ENCODE results near the gene TPM2. TPM values are rescaled to one million over a fixed set of nuclear protein-coding genes. Genes with fewer than 3 reads are reported as not detected.

TPM2 gene
- total and polyA plus RNA-seq, 9 of the 15 experiments (the other 6 are each of a cell fraction or from before 2014, with no cell fraction given) = 0.28 to 16.1 (median 4.5) TPM

DNA sequence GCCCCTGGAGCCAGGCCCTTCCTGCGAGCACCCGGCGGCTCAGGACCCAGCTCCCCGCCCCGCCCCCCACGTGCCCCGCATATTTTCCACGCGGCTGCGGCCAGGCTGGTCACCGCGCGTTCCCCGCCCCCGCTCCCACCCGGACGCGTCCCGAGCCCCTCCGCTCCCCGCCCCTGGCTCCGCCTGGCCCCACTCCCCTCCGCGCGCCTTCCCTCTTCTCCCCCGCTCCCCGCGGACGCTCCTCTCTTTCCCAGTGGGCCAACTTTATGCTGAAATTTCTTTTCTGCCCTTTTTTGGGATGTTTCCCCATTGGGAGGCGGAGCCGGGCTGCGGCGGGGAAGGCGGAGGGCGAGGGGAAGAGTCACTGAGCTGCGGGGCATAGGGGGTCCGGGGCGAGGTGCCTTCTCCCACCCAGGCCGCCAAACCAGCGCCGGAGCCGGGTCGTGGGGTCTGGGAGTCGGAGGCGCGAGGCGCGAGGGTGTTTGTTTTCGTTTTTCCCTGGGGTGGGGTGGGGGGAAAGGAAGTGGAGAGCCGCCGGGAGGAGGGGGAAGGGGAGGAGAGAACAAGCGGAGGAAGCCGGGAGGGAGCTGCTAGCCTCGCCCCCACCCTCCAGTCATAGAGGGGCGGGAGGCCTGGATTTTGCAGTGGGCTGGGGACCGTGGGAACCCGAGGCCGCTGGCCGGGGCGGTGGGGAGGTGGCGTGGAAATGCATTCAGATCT lies 1.0 kb upstream of the TPM2 start (continued):
- TF ChIP-seq, protein P1, sequence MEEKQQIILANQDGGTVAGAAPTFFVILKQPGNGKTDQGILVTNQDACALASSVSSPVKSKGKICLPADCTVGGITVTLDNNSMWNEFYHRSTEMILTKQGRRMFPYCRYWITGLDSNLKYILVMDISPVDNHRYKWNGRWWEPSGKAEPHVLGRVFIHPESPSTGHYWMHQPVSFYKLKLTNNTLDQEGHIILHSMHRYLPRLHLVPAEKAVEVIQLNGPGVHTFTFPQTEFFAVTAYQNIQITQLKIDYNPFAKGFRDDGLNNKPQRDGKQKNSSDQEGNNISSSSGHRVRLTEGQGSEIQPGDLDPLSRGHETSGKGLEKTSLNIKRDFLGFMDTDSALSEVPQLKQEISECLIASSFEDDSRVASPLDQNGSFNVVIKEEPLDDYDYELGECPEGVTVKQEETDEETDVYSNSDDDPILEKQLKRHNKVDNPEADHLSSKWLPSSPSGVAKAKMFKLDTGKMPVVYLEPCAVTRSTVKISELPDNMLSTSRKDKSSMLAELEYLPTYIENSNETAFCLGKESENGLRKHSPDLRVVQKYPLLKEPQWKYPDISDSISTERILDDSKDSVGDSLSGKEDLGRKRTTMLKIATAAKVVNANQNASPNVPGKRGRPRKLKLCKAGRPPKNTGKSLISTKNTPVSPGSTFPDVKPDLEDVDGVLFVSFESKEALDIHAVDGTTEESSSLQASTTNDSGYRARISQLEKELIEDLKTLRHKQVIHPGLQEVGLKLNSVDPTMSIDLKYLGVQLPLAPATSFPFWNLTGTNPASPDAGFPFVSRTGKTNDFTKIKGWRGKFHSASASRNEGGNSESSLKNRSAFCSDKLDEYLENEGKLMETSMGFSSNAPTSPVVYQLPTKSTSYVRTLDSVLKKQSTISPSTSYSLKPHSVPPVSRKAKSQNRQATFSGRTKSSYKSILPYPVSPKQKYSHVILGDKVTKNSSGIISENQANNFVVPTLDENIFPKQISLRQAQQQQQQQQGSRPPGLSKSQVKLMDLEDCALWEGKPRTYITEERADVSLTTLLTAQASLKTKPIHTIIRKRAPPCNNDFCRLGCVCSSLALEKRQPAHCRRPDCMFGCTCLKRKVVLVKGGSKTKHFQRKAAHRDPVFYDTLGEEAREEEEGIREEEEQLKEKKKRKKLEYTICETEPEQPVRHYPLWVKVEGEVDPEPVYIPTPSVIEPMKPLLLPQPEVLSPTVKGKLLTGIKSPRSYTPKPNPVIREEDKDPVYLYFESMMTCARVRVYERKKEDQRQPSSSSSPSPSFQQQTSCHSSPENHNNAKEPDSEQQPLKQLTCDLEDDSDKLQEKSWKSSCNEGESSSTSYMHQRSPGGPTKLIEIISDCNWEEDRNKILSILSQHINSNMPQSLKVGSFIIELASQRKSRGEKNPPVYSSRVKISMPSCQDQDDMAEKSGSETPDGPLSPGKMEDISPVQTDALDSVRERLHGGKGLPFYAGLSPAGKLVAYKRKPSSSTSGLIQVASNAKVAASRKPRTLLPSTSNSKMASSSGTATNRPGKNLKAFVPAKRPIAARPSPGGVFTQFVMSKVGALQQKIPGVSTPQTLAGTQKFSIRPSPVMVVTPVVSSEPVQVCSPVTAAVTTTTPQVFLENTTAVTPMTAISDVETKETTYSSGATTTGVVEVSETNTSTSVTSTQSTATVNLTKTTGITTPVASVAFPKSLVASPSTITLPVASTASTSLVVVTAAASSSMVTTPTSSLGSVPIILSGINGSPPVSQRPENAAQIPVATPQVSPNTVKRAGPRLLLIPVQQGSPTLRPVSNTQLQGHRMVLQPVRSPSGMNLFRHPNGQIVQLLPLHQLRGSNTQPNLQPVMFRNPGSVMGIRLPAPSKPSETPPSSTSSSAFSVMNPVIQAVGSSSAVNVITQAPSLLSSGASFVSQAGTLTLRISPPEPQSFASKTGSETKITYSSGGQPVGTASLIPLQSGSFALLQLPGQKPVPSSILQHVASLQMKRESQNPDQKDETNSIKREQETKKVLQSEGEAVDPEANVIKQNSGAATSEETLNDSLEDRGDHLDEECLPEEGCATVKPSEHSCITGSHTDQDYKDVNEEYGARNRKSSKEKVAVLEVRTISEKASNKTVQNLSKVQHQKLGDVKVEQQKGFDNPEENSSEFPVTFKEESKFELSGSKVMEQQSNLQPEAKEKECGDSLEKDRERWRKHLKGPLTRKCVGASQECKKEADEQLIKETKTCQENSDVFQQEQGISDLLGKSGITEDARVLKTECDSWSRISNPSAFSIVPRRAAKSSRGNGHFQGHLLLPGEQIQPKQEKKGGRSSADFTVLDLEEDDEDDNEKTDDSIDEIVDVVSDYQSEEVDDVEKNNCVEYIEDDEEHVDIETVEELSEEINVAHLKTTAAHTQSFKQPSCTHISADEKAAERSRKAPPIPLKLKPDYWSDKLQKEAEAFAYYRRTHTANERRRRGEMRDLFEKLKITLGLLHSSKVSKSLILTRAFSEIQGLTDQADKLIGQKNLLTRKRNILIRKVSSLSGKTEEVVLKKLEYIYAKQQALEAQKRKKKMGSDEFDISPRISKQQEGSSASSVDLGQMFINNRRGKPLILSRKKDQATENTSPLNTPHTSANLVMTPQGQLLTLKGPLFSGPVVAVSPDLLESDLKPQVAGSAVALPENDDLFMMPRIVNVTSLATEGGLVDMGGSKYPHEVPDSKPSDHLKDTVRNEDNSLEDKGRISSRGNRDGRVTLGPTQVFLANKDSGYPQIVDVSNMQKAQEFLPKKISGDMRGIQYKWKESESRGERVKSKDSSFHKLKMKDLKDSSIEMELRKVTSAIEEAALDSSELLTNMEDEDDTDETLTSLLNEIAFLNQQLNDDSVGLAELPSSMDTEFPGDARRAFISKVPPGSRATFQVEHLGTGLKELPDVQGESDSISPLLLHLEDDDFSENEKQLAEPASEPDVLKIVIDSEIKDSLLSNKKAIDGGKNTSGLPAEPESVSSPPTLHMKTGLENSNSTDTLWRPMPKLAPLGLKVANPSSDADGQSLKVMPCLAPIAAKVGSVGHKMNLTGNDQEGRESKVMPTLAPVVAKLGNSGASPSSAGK (IDR thresholded peaks at IDR 0.05) = 0 out of 2 replicates have a peak, but pooled peaks have one; percentile 33
- TF ChIP-seq ZFP30 (CRISPR knock-in tag; IDR thresholded peaks at IDR 0.05; ENCODE audit: borderline replicate concordance) (no peak), SMC3 (conservative IDR thresholded peaks at IDR 0.05; ENCODE audit: insufficient read depth, low read depth, low read length) (no peak), NFATC3 (IDR thresholded peaks at IDR 0.05) (no peak), ZNF133 (CRISPR knock-in tag; IDR thresholded peaks at IDR 0.05) (no peak), DACH1 (IDR thresholded peaks at IDR 0.05; ENCODE audit: partially characterized antibody) (no peak), EP400 (IDR thresholded peaks at IDR 0.05) (peak; percentile 53; the same call in 1 of the 2 replicates), MAZ (CRISPR knock-in tag; conservative IDR thresholded peaks at IDR 0.05 in 1 of 2, IDR thresholded peaks at IDR 0.05 in 1 of 2) (peak in 1 of 2 experiments; percentile 74), FUS (optimal IDR thresholded peaks at IDR 0.05; ENCODE audit: low read depth, low read length) (no peak), ZFP1 (CRISPR knock-in tag; IDR thresholded peaks at IDR 0.05) (no peak)
- TF ChIP-seq, protein P2, sequence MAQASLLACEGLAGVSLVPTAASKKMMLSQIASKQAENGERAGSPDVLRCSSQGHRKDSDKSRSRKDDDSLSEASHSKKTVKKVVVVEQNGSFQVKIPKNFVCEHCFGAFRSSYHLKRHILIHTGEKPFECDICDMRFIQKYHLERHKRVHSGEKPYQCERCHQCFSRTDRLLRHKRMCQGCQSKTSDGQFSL (CRISPR knock-in tag; IDR thresholded peaks at IDR 0.05) = no peak
- TF ChIP-seq, protein P2 (tag; IDR thresholded peaks at IDR 0.05) = no peak
- TF ChIP-seq, protein P3, sequence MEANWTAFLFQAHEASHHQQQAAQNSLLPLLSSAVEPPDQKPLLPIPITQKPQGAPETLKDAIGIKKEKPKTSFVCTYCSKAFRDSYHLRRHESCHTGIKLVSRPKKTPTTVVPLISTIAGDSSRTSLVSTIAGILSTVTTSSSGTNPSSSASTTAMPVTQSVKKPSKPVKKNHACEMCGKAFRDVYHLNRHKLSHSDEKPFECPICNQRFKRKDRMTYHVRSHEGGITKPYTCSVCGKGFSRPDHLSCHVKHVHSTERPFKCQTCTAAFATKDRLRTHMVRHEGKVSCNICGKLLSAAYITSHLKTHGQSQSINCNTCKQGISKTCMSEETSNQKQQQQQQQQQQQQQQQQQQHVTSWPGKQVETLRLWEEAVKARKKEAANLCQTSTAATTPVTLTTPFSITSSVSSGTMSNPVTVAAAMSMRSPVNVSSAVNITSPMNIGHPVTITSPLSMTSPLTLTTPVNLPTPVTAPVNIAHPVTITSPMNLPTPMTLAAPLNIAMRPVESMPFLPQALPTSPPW (CRISPR knock-in tag; IDR thresholded peaks at IDR 0.05) = peak; percentile 87
- TF ChIP-seq, protein P4, sequence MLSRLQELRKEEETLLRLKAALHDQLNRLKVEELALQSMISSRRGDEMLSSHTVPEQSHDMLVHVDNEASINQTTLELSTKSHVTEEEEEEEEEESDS (CRISPR knock-in tag; IDR thresholded peaks at IDR 0.05) = no peak
